Limb (tissue), 2 donors: ENCODE measurements around the gene CHAD.
A peak's percentile ranks its signal among the peaks of the same experiment; 100 is the strongest.

ENCODE experiments used
- DNase-seq, 2 donors: peaks; one replicate each; pipeline ENCODE4 v3.0.0-alpha.2; 2016; ENCODE audit errors: extremely low spot score in 2 of 2

Gene CHAD

DNA sequence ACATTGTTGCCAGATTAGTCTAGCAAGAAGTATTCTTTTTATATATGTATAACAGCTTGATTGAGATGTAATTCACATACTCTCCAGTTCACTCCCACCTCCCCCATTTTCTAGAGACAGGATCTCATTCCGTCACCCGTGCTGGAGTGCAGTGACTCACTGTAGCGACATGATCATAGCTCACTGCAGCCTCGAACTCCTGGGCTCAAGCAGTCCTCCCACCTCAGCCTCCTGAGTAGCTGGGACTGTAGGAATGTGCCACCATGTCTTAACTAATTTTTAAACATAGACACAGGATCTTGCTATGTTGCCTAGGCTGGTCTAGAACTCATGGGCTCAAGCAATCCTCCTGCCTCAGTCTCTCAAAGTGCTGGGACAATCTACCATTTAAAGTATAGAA is 6.7 kb upstream of the CHAD start:
- DNase-seq: no peak

DNA sequence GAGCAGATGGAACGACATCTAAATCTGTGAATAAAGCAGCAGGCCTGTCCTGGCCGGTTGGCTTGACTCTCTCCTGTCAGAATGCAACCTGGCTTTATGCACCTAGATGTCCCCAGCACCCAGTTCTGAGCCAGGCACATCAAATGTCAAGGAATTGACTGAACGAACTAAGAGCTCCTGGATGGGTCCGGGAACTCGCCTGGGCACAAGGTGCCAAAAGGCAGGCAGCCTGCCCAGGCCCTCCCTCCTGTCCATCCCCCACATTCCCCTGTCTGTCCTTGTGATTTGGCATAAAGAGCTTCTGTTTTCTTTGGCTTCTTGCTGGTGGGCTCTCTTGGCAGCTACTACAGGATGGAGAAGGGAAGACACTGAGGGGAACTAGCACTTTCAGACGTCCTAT is 5.8 kb upstream of the CHAD start:
- DNase-seq: no peak

GRCh38 chr17:50473901-50474300 is 5.2 kb upstream of the CHAD start:
- no peak for DNase-seq

GRCh38 chr17:50472761-50473161 is 4.1 kb upstream of the CHAD start:
- DNase-seq: peak in 1 of 2 donors; percentile 51

DNA sequence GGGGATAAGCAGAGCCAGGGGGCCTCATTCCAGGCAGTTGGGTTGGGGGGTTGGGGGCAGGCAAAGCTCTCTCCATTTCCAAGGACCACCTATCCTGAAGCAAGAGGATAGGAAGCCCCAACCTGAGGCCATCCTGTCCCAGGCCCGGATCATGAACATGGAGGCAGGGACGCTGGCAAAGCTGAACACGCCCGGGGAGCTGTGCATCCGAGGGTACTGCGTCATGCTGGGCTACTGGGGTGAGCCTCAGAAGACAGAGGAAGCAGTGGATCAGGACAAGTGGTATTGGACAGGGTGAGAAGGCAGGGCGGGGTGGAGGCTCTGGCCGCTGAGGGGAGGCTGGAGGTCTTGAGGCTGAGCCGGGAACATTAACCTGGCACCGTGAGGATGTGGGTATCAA is 3.6 kb upstream of the CHAD start:
- no peak for DNase-seq

- DNase-seq: no peak
Measured at GRCh38 chr17:50471009-50471905, 2.6 kb upstream of the CHAD start.

- no peak for DNase-seq
Measured at GRCh38 chr17:50470426-50470825, 1.7 kb upstream of the CHAD start.

GRCh38 chr17:50469671-50470305 is 1.1 kb upstream of the CHAD start:
- no peak for DNase-seq

DNA sequence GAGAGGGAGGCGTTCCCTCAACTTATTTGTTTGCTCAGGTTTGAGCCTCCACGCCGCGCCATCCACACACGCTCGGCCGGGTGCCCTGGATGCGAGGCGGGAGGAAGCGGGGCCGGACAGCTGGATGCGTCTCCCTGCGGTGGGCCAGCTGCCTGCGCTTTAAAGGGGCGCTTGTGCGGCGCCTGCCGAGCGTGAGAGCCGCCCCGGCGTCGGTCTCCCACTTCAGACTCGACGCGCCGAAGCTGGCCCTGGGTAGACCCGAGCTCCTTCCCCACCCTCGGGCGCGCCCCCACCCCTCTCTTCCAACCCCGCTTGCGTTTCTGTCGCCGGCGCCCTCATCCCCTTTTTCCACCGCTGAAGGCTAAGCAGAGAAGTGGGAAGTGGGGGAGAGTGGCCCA is 527 bp upstream of the CHAD start:
- peak in 1 of 2 donors; percentile 63 for DNase-seq

DNA sequence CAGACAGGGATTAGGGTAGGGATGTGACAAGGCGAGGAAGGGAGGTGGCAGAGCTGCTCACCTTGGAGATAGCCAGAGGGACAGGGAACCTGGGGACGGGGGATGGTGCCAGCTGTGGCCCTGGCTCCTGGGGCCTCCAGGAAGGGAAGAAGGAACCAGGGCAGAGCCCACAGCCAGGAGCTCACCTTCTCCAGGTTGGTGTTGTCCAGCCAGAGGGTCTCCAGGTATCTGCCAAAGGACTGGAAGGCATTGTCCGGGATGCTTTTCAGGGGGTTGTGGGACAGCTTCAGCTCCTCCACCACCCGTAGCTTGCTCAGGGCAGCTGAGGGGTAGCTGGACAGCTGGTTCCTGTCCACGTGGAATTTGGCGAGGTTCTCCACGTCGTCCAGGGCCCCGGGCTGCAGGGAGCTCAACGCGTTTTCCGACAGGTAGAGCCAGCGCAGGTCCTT is 801 bp downstream of the CHAD start:
- DNase-seq: no peak

DNA sequence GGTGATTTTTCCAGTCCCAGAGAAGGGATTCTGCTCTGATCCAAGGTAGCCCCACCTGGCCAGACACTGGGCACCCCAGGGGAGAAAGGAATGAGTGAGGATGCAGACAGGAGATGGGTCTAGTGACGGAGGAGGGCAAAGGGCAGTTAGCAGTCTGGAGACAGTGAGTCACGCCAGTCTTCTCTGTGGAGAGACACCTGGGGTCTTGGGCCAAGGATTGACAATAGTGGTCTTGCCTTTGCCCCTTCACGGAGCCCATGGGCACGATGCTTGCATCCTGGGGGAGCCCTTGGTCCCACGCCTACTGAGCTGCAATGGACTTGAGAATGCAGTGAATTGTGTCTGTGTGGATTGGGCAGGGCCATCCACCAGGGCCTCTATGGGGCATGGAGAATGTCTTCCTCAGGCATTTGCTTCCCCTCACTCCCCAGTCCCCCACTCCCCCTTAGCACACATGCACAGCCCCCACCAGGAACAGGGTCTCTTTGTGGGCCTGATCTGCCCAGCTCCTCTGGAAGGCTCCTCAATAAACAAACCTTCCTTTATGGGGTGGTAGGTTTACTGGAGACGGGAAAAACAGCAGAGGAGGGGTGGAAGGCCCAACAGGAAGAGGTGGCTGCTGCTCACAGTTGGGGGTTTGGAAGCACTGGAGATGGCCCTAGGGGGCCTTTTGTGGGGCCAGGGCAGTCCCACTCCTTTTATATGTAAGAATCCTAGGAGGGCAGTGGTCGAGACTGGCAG is 1.4 kb downstream of the CHAD start:
- no peak for DNase-seq

- no peak for DNase-seq
Measured at GRCh38 chr17:50466371-50467113, 2.1 kb downstream of the CHAD start.

DNA sequence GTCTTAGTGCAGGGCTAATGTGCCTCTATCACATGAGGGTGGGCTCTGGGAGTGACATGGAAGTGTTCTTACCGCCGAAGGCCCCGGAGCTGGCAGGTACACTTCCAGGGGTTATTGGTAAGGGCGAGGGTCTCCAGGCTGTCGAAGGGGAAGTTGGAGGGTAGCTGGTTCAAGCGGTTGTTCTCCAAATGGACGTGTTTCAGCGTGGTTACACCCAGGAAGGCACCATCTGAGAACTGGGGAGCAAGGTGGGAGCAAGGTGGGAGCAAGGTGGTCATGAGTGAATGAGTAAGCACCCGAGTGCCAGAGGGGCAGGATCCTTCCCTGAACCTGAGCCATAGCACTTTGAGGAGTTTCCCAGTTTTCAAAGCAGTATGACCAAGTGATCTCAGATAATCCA is 3.0 kb downstream of the CHAD start:
- no peak for DNase-seq

DNA sequence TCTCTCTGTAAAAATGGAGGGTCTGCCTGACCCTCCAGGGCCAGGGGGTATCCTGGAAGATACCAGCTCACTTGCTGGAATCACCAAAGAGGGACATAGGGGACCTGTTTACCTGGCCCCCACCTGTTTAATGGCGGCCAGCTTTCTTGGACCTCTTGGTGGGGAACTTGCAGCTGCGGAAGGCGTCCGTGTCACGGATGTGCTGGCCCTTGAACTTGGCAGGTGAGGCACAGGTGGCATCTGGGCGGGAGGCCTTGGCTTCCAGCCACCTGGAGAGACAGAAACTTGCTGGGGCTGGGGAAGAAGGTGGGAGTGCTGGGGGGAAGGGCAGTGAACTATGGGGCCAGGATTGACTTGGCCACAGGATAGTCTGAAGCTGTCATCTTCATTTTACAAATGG is 3.5 kb downstream of the CHAD start:
- DNase-seq: no peak

GRCh38 chr17:50464736-50465135 is 3.9 kb downstream of the CHAD start:
- no peak for DNase-seq

GRCh38 chr17:50464121-50464520 is 4.6 kb downstream of the CHAD start:
- no peak for DNase-seq

GRCh38 chr17:50462446-50462845 is 6.2 kb downstream of the CHAD start:
- no peak for DNase-seq

DNA sequence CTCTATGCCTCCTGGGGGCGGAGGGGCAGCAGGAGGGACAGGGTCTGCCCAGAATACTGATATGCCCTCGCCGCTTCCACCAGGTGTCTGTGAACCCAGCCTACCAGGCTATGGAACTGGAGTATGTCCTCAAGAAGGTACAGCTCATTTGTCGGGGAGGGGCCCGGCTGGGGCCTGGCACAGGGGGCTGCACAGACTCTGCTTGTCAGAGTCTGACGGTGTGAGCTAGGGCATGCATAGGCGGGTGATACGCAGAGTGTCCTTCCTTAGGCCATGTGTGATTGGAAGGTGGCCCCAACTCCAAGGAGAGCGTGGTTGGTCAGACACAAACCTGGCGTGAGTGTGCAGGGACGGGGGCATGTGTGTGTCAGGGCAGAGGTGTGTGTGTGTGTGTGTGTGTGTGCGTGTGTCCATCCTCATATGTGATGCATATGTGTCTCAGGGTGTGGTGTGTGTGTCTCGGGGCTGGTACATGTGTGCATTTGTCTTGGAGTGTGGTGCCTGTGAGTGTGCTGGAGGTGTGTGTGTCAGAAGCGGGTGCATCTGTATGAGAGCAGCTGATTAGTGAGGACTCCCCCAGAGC is 7.0 kb downstream of the CHAD start:
- DNase-seq: no peak

- no peak for DNase-seq
Measured at GRCh38 chr17:50460831-50461526, 7.7 kb downstream of the CHAD start.

DNA sequence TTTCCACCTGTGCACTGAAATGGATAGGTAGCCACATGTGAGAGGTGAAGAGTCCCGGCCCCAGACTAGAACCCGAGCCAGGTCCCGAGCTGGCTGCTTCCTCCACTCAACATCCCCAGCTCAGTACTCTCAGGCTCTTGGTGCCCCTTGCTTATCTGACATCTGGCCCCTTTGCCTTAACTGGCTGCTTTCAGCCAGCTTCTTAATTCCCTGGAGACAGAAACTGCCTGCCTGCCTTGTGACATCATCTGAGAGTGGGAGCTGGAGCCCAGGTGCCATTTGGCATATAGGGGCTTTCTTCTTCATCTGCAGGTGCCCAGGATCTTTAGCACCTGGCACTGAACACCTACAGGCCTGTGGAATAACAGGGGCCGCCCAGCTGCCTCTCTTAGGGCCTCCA is 8.9 kb downstream of the CHAD start:
- DNase-seq: no peak
